H9 (cell line): ENCODE measurements around the gene SMIM23. TPM values are rescaled to one million over a fixed set of nuclear protein-coding genes. Genes with fewer than 3 reads are reported as not detected.

ENCODE experiments used
- DNase-seq: peaks from one replicate; pipeline ENCODE4 v3.0.0-alpha.2; 2017
- H2AFZ ChIP-seq: one replicate; pipeline ENCODE4 v1.6.1; 2013; ENCODE audit warnings: mild to moderate bottlenecking, low read length, control low read depth, moderate library complexity
- H2AK5ac ChIP-seq: 2 replicates; pipeline ENCODE4 v1.6.1; 2013; ENCODE audit warnings: low read length, control low read depth, mixed read lengths; ENCODE audit not compliant: insufficient read length
- H2BK120ac ChIP-seq: one replicate; pipeline ENCODE4 v1.6.1; 2013; ENCODE audit warnings: low read depth, mild to moderate bottlenecking, low read length, control low read depth, inconsistent platforms; ENCODE audit not compliant: poor library complexity, severe bottlenecking
- H2BK12ac ChIP-seq: 2 replicates; pipeline ENCODE4 v1.6.1; 2013; ENCODE audit warnings: low read length, control low read depth, mixed read lengths, low read depth; ENCODE audit not compliant: insufficient read length
- H2BK15ac ChIP-seq: 2 replicates; pipeline ENCODE4 v1.6.1; 2013; ENCODE audit warnings: low read depth, low read length, control low read depth
- H2BK20ac ChIP-seq: one replicate; pipeline ENCODE4 v1.6.1; 2013; ENCODE audit warnings: low read depth, mild to moderate bottlenecking, low read length, control low read depth, inconsistent platforms; ENCODE audit not compliant: poor library complexity, severe bottlenecking
- H2BK5ac ChIP-seq: 2 replicates; pipeline ENCODE4 v1.6.1; 2013; ENCODE audit warnings: low read length, control low read depth, mixed read lengths; ENCODE audit not compliant: insufficient read length
- H3K14ac ChIP-seq: 2 replicates; pipeline ENCODE4 v1.6.1; 2013; ENCODE audit warnings: low read length, control low read depth; ENCODE audit not compliant: insufficient read depth
- H3K18ac ChIP-seq: 2 replicates; pipeline ENCODE4 v1.6.1; 2013; ENCODE audit warnings: low read depth, mild to moderate bottlenecking, mixed read lengths, low read length, control low read depth; ENCODE audit not compliant: insufficient read length
- H3K23ac ChIP-seq: 2 replicates; pipeline ENCODE4 v1.6.1; 2013; ENCODE audit warnings: low read length, control low read depth, mixed read lengths, low read depth; ENCODE audit not compliant: insufficient read length
- H3K23me2 ChIP-seq: 2 replicates; pipeline ENCODE4 v1.6.1; 2013; ENCODE audit warnings: low read depth, mild to moderate bottlenecking, mixed read lengths, low read length, control low read depth; ENCODE audit not compliant: insufficient read length, poor library complexity, severe bottlenecking
- H3K27ac ChIP-seq: 2 replicates; pipeline ENCODE4 v1.5.1; 2013; ENCODE audit warnings: low read length, control low read depth, mixed read lengths, low read depth; ENCODE audit not compliant: insufficient read length
- H3K27me3 ChIP-seq: 2 replicates; pipeline ENCODE4 v1.6.1; 2013; ENCODE audit warnings: low read length, control low read depth, inconsistent platforms; ENCODE audit not compliant: insufficient read depth
- H3K4ac ChIP-seq: 2 replicates; pipeline ENCODE4 v1.6.1; 2013; ENCODE audit warnings: low read depth, mild to moderate bottlenecking, control low read depth, inconsistent platforms, low read length, moderate library complexity
- H3K4me1 ChIP-seq: 2 replicates; pipeline ENCODE4 v1.6.1; 2013; ENCODE audit warnings: low read length, control low read depth, inconsistent platforms; ENCODE audit not compliant: insufficient read depth
- H3K4me2 ChIP-seq: 2 replicates; pipeline ENCODE4 v1.6.1; 2013; ENCODE audit warnings: low read length, control low read depth, mixed read lengths; ENCODE audit not compliant: insufficient read length, insufficient read depth
- H3K56ac ChIP-seq: 2 replicates; pipeline ENCODE4 v1.6.1; 2013; ENCODE audit warnings: low read depth, mild to moderate bottlenecking, mixed read lengths, low read length, control low read depth; ENCODE audit not compliant: insufficient read length
- H3K79me1 ChIP-seq: 2 replicates; pipeline ENCODE4 v1.6.1; 2013; ENCODE audit warnings: low read depth, mild to moderate bottlenecking, moderate library complexity, low read length, control low read depth, inconsistent platforms; ENCODE audit not compliant: insufficient read depth, poor library complexity, severe bottlenecking
- H3K79me2 ChIP-seq: 2 replicates; pipeline ENCODE4 v1.6.1; 2013; ENCODE audit warnings: low read length, control low read depth, inconsistent platforms; ENCODE audit not compliant: insufficient read depth
- H3K9ac ChIP-seq: 2 replicates; pipeline ENCODE4 v1.6.1; 2013; ENCODE audit warnings: low read length, control low read depth, mixed read lengths; ENCODE audit not compliant: insufficient read length; ENCODE audit errors: extremely low read depth
- H3K9me3 ChIP-seq: one replicate; pipeline ENCODE4 v1.6.1; 2013; ENCODE audit warnings: low read depth, low read length, inconsistent platforms; ENCODE audit not compliant: control insufficient read depth
- H3T11ph ChIP-seq: one replicate; pipeline ENCODE4 v1.6.1; 2013; ENCODE audit warnings: mild to moderate bottlenecking, low read length, control low read depth, inconsistent platforms
- H4K20me1 ChIP-seq: one replicate; pipeline ENCODE4 v1.6.1; 2013; ENCODE audit not compliant: control insufficient read depth, insufficient read length, insufficient read depth
- H4K5ac ChIP-seq: 2 replicates; pipeline ENCODE4 v1.6.1; 2013; ENCODE audit warnings: low read depth, mild to moderate bottlenecking, mixed read lengths, low read length, control low read depth; ENCODE audit not compliant: insufficient read length
- H4K8ac ChIP-seq: replicated peaks from 2 replicates; pipeline ENCODE4 v1.6.1; 2013; ENCODE audit warnings: low read length, control low read depth, mixed read lengths, low read depth; ENCODE audit not compliant: insufficient read length
- H4K91ac ChIP-seq: 2 replicates; pipeline ENCODE4 v1.6.1; 2013; ENCODE audit warnings: low read depth, mild to moderate bottlenecking, moderate library complexity, mixed read lengths, low read length, control low read depth; ENCODE audit not compliant: insufficient read length
- H3K27ac Mint-ChIP-seq, 3 experiments: 2 replicates in 2 of 3; 3 replicates in 1 of 3; pipeline ENCODE4 v1.8.0; 2020 to 2021; ENCODE audit warnings: mixed read lengths in 3 of 3, mild to moderate bottlenecking in 1 of 3, moderate library complexity in 1 of 3
- H3K27me3 Mint-ChIP-seq: 2 replicates; pipeline ENCODE4 v1.8.0; 2021; ENCODE audit warnings: low read depth, mild to moderate bottlenecking, moderate library complexity, mixed read lengths
- H3K36me3 Mint-ChIP-seq, 3 experiments: 2 replicates in 2 of 3; 3 replicates in 1 of 3; pipeline ENCODE4 v1.8.0; 2020 to 2021; ENCODE audit warnings: low read depth in 3 of 3, mixed read lengths in 3 of 3; ENCODE audit not compliant: insufficient read depth in 1 of 3
- H3K4me1 Mint-ChIP-seq, 2 experiments: 2 replicates each; pipeline ENCODE4 v1.8.0; 2020; ENCODE audit warnings: mixed read lengths in 2 of 2
- H3K4me3 Mint-ChIP-seq, 2 experiments: 2 replicates in 1 of 2; 3 replicates in 1 of 2; pipeline ENCODE4 v1.8.0; 2020 to 2021; ENCODE audit warnings: mild to moderate bottlenecking in 2 of 2, mixed read lengths in 2 of 2, moderate library complexity in 1 of 2
- H3K9me3 Mint-ChIP-seq, 2 experiments: 2 replicates in 1 of 2; 3 replicates in 1 of 2; pipeline ENCODE4 v1.8.0; 2020; ENCODE audit warnings: mild to moderate bottlenecking in 2 of 2, mixed read lengths in 2 of 2, moderate library complexity in 1 of 2
- total RNA-seq: library from RNA; stranded (reverse); gene quantifications from 2 replicates; pipeline ENCODE4 v1.2.1, GENCODE V29; 2021
- TF ChIP-seq, protein P1 (sequence below): fragments of 200-600 bp; sonication (generic); conservative IDR thresholded peaks from 3 replicates; pipeline ENCODE4 v1.8.0; 2021; ENCODE audit warnings: antibody characterized with exemption, mild to moderate bottlenecking

The SMIM23 gene
- total RNA-seq, 1 experiment from 2014 or later = not detected

DNA sequence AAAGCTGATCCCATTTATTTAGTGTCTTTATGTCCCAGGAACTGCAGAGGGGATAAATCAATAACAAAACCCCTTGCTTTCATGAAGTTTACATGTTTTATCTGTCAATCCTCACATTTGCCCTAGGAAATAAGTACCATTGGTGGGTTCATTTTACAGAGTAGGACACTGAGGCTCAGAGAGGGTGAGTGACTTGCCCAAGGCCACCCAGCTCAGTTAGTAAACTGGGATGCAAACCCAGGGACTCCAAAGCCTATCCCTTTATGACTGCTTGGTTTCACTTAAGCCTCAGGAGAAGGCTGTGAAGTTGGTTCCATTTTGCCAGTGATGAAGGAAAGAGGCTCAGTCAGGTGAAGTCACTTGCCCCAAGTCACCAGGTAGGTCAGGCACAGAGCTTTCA is 51.9 kb downstream of the SMIM23 start:
- Mint-ChIP-seq H3K36me3 (peaks cover 0 to 8% (median 4%) of the 10 kb centered on the region in 3 experiments; a peak in 2 of 7 replicates), H3K4me1 (peaks cover 12 to 37% of the 10 kb centered on the region in 2 experiments), H3K27ac (no peak overlapping the region), H3K4me3 (no peak overlapping the region), H3K27me3 (no peaks in the 10 kb centered on the region; the same call in none of the 2 replicates), H3K9me3 (peaks cover 4% of the 10 kb centered on the region in 2 experiments; a peak in 4 of 5 replicates)
- H4K8ac ChIP-seq = no peak overlapping the region
- H2BK20ac ChIP-seq = no peak overlapping the region
- H3K23ac ChIP-seq = no peak overlapping the region
- H3K18ac ChIP-seq = no peak overlapping the region
- H3K14ac ChIP-seq = no peak overlapping the region
- no peaks in the 10 kb centered on the region for H3K79me1 ChIP-seq
- H3K56ac ChIP-seq = no peak overlapping the region
- no peak overlapping the region for H3K9ac ChIP-seq
- no peaks in the 10 kb centered on the region for H3K9me3 ChIP-seq
- H3K27me3 ChIP-seq = no peaks in the 10 kb centered on the region
- no peaks in the 10 kb centered on the region for H4K20me1 ChIP-seq
- no peak overlapping the region for H2BK12ac ChIP-seq
- H3T11ph ChIP-seq = no peak overlapping the region
- TF ChIP-seq, protein P1, sequence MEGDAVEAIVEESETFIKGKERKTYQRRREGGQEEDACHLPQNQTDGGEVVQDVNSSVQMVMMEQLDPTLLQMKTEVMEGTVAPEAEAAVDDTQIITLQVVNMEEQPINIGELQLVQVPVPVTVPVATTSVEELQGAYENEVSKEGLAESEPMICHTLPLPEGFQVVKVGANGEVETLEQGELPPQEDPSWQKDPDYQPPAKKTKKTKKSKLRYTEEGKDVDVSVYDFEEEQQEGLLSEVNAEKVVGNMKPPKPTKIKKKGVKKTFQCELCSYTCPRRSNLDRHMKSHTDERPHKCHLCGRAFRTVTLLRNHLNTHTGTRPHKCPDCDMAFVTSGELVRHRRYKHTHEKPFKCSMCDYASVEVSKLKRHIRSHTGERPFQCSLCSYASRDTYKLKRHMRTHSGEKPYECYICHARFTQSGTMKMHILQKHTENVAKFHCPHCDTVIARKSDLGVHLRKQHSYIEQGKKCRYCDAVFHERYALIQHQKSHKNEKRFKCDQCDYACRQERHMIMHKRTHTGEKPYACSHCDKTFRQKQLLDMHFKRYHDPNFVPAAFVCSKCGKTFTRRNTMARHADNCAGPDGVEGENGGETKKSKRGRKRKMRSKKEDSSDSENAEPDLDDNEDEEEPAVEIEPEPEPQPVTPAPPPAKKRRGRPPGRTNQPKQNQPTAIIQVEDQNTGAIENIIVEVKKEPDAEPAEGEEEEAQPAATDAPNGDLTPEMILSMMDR = no peak
- no peak overlapping the region for H2AK5ac ChIP-seq
- no peak overlapping the region for H2BK120ac ChIP-seq
- no peak overlapping the region for H2BK15ac ChIP-seq
- H2AFZ ChIP-seq = no peak overlapping the region
- H2BK5ac ChIP-seq = no peak overlapping the region
- no peaks in the 10 kb centered on the region for H3K79me2 ChIP-seq
- peaks cover 5% of the 10 kb centered on the region for H3K4me1 ChIP-seq
- no peak for DNase-seq
- H4K91ac ChIP-seq = no peak overlapping the region
- H3K27ac ChIP-seq = no peak overlapping the region
- H3K4ac ChIP-seq = no peak overlapping the region
- no peaks in the 10 kb centered on the region for H3K23me2 ChIP-seq
- no peak overlapping the region for H4K5ac ChIP-seq
- no peak overlapping the region for H3K4me2 ChIP-seq
